ENCODE data around the gene ETHE1.
"Not testable (repeated sequence)": the region's sequence is repeated elsewhere in the genome, so short reads cannot be mapped to it uniquely, and the experiment has no call there.

ETHE1 gene

DNA sequence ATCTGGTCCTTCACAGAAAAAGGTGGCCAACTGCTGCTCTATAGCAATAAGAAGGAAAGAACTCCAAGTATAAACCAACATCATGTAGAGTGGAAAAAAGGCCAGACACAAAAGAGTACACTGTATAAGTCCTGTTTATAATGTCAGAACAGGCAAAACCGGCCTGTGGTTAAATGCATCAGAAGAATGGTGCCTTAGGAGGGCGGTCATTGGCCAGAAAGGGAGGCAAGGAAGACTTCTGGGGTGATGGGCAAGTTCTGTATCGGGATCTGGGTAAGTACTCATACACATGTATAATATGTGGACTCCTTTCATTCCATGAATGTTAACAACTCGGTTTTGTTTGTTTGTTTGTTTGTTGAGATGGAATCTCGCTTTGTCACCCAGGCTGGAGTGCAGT, 4.1 kb downstream of the ETHE1 start:
- TF ChIP-seq, protein P1, sequence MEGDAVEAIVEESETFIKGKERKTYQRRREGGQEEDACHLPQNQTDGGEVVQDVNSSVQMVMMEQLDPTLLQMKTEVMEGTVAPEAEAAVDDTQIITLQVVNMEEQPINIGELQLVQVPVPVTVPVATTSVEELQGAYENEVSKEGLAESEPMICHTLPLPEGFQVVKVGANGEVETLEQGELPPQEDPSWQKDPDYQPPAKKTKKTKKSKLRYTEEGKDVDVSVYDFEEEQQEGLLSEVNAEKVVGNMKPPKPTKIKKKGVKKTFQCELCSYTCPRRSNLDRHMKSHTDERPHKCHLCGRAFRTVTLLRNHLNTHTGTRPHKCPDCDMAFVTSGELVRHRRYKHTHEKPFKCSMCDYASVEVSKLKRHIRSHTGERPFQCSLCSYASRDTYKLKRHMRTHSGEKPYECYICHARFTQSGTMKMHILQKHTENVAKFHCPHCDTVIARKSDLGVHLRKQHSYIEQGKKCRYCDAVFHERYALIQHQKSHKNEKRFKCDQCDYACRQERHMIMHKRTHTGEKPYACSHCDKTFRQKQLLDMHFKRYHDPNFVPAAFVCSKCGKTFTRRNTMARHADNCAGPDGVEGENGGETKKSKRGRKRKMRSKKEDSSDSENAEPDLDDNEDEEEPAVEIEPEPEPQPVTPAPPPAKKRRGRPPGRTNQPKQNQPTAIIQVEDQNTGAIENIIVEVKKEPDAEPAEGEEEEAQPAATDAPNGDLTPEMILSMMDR (IDR thresholded peaks at IDR 0.05; ENCODE audit: low read depth, low read length, missing control alignments) = no peak
- H3K27me3 ChIP-seq (replicated peaks) = no peaks in the 10 kb centered on the region
- H3K27ac ChIP-seq = no peak overlapping the region
- in situ Hi-C loops (cut with HindIII; ENCODE audit: low pct_ligation_motif_present, low sequenced_read_pairs) = no loop called here
- no peaks in the 10 kb centered on the region for H3K36me3 ChIP-seq (replicated peaks)
- no peak overlapping the region for H3K4me3 ChIP-seq (ENCODE audit: low read depth, low read length)
- DNase-seq = no peak

DNA sequence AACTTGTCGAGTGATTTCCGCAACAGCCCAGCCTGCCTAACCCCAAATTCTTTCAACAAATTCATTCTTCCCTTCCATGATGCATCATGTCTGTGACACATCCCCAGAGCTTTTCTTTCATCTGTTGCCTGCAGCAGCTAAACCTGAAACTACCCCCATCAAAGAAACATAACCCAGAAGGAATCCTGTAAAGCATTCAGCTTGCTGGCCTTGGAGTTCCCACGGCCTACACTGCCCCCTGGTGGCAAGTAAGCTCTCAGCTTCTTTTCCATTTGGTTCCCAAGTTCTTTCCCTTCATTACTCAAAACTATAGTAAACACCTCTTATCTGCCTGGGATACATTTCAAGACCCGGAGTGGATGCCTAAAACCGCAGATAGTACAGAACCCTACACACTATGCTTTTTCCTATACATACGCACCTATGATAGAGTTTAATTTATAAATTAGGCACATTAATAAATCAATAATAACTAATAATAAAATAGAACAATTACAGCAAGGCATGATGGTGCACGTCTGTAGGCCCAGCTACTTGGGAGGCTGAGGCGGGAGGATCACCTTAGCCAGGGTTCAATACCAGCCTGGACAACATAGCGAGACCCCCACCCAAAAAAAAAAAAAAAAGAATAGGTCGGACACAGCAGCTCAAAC, 7.4 kb downstream of the ETHE1 start:
- in situ Hi-C loops (cut with HindIII; ENCODE audit: low pct_ligation_motif_present, low sequenced_read_pairs) = no loop called here
- DNase-seq = peak; percentile 83
- TF ChIP-seq, protein P1 (IDR thresholded peaks at IDR 0.05; ENCODE audit: low read depth, low read length, missing control alignments) = peak; percentile 92
- no peak overlapping the region for H3K4me3 ChIP-seq (ENCODE audit: low read depth, low read length)
- H3K36me3 ChIP-seq (replicated peaks) = no peaks in the 10 kb centered on the region
- no peaks in the 10 kb centered on the region for H3K27me3 ChIP-seq (replicated peaks)
- peak overlapping the region; percentile 37 for H3K27ac ChIP-seq

DNA sequence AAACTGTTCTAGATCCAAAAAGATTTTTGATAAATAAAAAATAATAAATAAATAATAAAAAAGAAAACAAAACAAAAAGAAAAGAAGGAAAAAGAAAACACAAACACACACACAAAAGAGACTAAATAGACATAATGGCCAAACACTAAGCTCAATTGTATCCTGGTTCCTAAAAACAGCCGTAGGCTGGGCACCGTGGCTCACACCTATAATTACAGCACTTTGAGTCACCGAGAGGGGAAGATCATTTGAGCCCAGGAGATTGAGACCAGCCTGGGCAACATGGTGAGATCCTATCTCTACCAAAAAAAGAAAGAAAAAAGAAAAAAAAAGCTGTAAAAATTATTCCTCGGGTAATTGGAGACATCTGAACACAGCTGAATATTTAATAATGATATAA, 8.9 kb downstream of the ETHE1 start:
- no peak overlapping the region for H3K27ac ChIP-seq
- H3K27me3 ChIP-seq (replicated peaks) = no peaks in the 10 kb centered on the region
- no peak overlapping the region for H3K4me3 ChIP-seq (ENCODE audit: low read depth, low read length)
- TF ChIP-seq, protein P1 (IDR thresholded peaks at IDR 0.05; ENCODE audit: low read depth, low read length, missing control alignments) = no peak
- no peaks in the 10 kb centered on the region for H3K36me3 ChIP-seq (replicated peaks)
- DNase-seq = no peak
- in situ Hi-C loops (cut with HindIII; ENCODE audit: low pct_ligation_motif_present, low sequenced_read_pairs) = no loop called here

DNA sequence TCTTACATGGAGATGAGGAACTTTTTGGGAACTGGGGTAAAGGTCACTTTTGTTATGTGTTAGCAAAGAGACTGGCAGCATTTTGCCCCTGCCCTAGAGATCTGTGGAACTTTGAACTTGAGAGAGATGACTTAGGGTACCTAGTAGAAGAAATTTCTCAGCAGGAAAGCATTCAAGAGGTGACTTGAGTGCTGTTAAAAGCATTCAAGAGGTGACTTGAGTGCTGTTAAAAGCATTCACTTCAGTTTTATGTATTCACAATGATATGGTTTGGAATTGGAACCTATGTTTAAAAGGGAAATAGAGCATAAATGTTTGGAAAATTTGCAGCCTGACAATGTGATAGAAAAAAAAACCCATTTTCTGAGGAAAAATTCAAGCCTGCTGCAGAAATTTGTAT, 14.6 kb downstream of the ETHE1 start:
- H3K4me3 ChIP-seq (ENCODE audit: low read depth, low read length); DNase-seq; in situ Hi-C loops (cut with HindIII; ENCODE audit: low pct_ligation_motif_present, low sequenced_read_pairs); H3K27ac ChIP-seq; H3K27me3 ChIP-seq (replicated peaks): not testable (repeated sequence)
- peaks cover 14% of the 10 kb centered on the region for H3K36me3 ChIP-seq (replicated peaks)

DNA sequence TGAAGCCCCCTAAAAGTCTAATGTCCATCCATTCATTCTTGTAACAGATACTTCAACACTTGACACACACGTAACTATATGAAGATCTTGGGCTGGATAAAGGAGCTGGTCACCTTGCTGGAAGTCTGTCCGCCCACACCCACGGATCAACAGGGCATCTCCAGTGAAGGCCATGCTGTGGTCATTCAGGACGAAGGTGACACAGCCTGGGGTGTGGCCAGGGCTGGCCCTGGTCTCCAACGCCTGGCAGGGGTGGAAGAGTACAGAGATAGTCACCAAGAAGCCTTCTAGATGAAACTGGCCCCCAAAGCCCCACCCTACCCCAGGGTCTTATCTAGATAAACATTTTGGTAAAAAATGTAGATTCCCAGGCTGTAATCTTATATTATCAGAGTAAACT, 15.7 kb downstream of the ETHE1 start:
- no peak for DNase-seq
- Histone ChIP-seq H3K36me3 (replicated peaks) (peaks cover 14% of the 10 kb centered on the region), H3K4me3 (ENCODE audit: low read depth, low read length) (no peak overlapping the region), H3K27me3 (replicated peaks) (no peaks in the 10 kb centered on the region), H3K27ac (no peak overlapping the region)
- in situ Hi-C loops (cut with HindIII; ENCODE audit: low pct_ligation_motif_present, low sequenced_read_pairs) = no loop called here
- TF ChIP-seq, protein P1 (IDR thresholded peaks at IDR 0.05; ENCODE audit: low read depth, low read length, missing control alignments) = no peak

DNA sequence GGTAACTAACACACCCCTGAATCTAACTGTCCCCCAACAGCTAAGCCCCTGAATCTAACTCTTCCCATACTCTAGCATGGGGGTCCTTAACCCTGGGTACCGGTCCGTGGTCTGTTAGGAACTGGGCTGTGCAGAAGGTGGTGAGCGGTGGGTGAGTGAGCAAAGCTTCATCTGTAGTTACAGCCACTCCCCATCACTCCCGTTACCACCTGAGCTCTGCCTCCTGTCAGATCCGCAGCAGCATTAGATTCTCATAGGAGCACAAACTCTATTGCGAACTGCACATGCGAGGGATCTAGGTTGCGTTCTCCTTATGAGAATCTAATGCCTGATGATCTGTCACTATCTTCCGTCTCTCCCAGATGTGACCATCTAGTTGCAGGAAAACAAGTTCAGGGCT, 16.3 kb downstream of the ETHE1 start:
- DNase-seq = no peak
- Histone ChIP-seq H3K27me3 (replicated peaks) (no peaks in the 10 kb centered on the region), H3K27ac (no peak overlapping the region), H3K36me3 (replicated peaks) (peaks cover 14% of the 10 kb centered on the region), H3K4me3 (ENCODE audit: low read depth, low read length) (no peak overlapping the region)
- TF ChIP-seq, protein P1 (IDR thresholded peaks at IDR 0.05; ENCODE audit: low read depth, low read length, missing control alignments) = no peak
- in situ Hi-C loops (cut with HindIII; ENCODE audit: low pct_ligation_motif_present, low sequenced_read_pairs) = no loop called here
